HG02763 (cell line): Measurements from ENCODE around the gene SIT1.

Source experiments
- ATAC-seq: cut with Tn5 transposase; IDR thresholded peaks from one replicate; pipeline ENCODE4 v1.9.1; 2021; ENCODE audit warnings: mild to moderate bottlenecking, moderate library complexity; ENCODE audit not compliant: unreplicated experiment

SIT1 gene, protein sequence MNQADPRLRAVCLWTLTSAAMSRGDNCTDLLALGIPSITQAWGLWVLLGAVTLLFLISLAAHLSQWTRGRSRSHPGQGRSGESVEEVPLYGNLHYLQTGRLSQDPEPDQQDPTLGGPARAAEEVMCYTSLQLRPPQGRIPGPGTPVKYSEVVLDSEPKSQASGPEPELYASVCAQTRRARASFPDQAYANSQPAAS

DNA sequence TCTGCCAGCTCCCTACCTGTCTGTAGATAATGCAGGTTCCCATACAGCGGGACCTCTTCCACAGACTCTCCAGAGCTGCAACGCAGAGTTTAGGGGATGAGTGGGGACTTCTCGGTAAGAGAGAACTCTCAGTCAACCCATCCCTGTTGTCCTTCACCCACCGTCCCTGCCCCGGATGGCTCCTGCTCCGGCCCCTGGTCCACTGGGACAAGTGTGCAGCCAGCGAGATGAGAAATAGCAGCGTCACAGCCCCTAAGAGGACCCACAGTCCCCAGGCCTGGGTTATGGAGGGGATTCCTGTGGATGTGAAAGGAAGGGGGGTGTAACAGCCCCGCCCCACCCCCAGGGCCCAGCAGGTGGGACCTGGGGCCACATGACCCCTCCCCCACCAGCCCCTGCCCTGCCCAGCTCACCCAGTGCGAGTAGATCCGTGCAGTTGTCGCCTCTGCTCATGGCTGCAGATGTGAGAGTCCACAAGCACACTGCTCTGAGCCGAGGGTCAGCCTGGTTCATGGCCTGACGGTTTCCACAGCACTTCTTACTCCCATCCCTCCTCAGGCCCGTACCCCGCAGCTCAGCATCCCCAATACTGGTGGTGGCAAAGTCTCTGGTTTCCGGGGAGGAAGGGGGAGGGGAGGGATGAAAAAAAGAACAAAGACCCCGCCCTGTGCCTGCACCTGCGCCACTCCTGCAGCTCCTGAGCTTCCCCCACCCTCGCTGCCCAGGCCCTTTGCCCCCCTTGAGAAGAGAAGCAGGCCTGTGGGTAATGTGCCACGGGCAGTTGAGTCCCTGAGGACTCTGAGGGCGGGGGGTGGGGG lies at the start of gene SIT1:
Gene SIT1, minus strand, starts transcription at position 591 of the 818 bp plus-strand sequence. Its CDS starts 78 bp downstream, at position 513.
- no peak for ATAC-seq

DNA sequence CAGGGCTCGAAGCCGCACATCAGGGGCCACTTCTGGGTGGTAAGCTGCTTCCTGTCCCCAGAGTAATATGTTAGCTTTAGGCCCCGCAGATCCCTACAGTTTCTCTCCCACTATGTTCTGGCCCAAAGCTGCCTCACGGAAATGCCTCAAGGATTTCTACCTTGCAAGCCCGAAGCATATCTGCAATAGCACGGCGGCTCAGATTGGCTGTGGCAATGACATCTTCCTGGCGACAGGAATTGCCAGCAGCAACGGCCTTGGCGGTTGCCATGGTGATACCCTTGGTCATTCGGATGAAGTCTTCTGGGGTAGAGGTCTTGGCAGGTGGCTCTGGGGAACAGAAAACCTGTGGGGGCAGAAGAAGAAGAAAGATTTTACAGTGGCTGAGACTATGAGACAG lies 49.3 kb upstream of the SIT1 start:
- no peak for ATAC-seq

GRCh38 chr9:35698231-35698630 lies 47.5 kb upstream of the SIT1 start:
- no peak for ATAC-seq

DNA sequence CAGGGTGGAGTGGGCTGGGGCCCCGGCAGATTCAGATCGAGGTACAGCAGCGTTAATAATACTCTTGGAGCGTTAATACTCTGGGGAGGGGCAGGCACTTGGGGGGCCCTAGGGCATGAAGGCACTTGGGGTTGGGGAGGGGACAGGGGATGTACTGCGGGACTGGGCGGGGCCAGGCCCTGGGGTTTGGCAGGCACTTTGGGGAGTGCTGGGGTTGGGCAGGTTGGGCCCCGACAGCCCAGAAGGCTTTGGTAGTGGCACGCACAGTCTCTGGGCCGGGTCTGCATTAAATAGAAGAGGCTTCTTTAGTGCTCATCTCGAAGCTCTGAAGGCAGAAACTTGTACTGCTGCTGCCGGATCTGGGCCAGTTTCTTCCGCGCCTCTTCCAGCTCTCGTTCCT lies 46.8 kb upstream of the SIT1 start:
- no peak for ATAC-seq

DNA sequence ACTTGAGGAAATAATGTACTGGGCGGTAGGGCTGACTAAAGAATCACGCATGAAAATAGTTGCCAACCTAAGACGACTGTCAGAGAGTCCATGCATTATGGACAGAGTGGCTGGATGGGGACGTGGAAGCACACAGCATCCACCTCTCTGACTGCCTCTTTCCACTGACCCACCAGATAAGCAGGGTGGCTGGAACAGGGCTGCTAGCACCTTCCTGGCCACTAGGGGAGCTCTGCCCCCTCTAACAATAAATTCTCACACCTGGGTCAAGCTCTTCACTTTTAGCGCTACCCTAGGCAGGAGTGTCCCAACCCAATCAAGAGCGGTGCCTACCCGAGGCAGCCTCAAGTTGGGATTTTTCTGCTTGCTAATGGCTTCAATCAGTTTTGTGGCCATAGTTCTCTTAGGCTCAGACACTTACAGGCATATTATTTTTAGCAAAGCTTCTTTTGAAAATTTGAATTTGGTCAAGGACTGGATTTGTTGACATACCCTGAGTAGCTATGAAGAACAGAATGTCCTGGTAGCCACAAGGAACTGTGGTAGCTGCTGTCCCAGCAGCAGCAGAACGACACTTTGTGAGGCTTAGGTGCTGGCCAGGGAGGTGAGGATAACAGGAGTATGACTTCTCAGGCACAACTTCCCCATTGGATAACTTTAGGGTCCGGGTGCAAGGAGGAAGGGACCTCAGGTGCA lies 45.9 kb upstream of the SIT1 start:
- ATAC-seq, result no peak

- no peak for ATAC-seq
These were observed 45.2 kb upstream of the SIT1 start for GRCh38 chr9:35695943-35696401.

- no peak for ATAC-seq
These were observed 41.1 kb upstream of the SIT1 start for GRCh38 chr9:35691757-35692301.

- ATAC-seq, result no peak
These were observed 40.6 kb upstream of the SIT1 start for GRCh38 chr9:35691334-35691650.

DNA sequence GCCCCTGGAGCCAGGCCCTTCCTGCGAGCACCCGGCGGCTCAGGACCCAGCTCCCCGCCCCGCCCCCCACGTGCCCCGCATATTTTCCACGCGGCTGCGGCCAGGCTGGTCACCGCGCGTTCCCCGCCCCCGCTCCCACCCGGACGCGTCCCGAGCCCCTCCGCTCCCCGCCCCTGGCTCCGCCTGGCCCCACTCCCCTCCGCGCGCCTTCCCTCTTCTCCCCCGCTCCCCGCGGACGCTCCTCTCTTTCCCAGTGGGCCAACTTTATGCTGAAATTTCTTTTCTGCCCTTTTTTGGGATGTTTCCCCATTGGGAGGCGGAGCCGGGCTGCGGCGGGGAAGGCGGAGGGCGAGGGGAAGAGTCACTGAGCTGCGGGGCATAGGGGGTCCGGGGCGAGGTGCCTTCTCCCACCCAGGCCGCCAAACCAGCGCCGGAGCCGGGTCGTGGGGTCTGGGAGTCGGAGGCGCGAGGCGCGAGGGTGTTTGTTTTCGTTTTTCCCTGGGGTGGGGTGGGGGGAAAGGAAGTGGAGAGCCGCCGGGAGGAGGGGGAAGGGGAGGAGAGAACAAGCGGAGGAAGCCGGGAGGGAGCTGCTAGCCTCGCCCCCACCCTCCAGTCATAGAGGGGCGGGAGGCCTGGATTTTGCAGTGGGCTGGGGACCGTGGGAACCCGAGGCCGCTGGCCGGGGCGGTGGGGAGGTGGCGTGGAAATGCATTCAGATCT lies 40.0 kb upstream of the SIT1 start:
- no peak for ATAC-seq

GRCh38 chr9:35690294-35690613 lies 39.5 kb upstream of the SIT1 start:
- ATAC-seq, result no peak

DNA sequence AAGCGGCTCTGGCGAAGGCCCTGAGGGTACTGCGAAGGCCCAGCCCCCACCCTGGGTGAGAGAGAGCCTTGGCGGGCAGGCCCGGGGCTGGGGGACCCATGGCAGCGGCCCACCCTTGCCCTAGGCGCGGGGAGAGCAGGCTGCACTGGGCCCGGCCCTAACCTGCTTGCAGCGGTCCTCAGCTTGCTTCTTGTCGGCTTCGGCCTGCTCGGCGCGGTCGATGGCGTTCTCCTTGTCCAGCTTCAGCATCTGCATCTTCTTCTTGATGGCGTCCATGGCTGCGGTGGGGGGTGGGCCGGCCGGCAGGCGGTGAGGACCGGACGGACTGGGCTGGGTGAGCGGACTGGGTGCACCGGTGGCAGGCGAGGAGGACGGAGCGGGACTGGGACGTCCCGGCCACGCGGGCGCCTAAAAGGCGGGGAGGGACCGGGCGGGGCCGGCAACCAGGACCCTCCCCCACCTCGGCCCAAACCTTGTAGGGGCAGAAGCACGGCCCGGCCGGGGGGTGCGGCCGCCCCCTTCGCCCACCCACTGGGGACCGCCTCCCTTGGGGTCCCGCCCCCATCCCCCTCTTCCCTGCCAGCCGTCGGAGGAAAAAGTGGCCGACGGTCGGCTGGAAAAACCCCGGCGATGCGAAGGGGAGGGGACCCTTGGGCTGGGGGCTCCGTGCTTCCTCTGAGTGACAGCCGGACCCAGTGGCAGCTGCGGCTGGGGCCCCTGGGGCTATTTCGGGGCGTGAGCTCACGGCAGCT lies 39.0 kb upstream of the SIT1 start, which contains the start of gene TPM2:
Gene TPM2, minus strand, starts transcription at position 384 of the 752 bp plus-strand sequence. Its CDS starts 108 bp downstream, at position 276.
- ATAC-seq, result no peak

- no peak for ATAC-seq
These were observed 38.1 kb upstream of the SIT1 start for GRCh38 chr9:35688558-35689541.

DNA sequence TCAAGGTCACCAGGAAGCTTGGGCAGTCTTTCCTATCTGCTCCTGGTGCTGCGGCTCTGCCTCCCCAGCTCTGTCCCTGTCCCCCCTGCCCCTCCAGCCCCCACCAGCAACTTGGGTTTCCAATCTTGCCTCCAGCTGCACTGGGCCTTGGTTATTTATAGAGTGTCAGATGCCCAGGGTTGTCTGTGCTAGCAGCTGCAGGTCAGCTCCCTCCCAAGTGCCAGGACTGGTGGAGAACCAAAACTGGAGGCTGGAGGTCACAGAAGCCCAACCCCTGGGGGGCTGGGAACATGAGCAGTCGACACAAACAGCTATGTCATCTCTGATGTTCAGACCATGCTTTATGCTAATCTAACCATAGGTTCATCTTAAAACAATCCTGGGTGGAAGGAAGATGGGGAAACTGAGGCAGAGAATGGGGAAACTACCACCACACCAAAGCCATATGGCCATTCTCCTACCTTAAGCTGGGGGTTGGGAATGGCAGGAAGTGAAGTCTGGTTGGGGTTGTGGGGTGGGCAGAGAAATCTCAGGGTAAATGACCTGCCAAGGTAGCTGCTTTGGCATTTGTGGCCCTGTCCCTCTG lies 37.3 kb upstream of the SIT1 start:
- ATAC-seq, result no peak

- no peak for ATAC-seq
These were observed 36.6 kb upstream of the SIT1 start for GRCh38 chr9:35687306-35687705.

GRCh38 chr9:35686222-35687203 lies 35.8 kb upstream of the SIT1 start:
- no peak for ATAC-seq

GRCh38 chr9:35685506-35685905 lies 34.8 kb upstream of the SIT1 start:
- no peak for ATAC-seq

DNA sequence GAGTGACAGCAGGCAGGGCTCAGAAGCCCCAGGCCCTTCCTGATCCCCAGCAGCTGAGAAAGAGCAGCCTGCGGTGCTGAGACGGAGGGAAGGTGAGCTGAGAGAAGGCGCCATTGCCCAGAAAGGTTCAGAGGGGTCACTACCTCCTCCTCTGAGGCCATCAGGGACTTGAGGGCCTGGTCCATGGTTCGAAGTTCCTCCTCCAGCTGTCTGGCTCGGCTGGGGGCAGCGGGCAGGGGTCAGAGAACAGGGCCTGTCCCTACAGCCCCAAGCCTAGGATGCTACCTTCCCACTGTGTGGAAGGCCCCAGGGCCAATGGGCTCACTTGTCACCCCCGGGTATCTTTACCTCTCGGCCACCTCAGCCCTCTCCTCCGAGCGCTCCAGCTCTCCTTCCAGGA lies 34.2 kb upstream of the SIT1 start:
- ATAC-seq, result no peak

DNA sequence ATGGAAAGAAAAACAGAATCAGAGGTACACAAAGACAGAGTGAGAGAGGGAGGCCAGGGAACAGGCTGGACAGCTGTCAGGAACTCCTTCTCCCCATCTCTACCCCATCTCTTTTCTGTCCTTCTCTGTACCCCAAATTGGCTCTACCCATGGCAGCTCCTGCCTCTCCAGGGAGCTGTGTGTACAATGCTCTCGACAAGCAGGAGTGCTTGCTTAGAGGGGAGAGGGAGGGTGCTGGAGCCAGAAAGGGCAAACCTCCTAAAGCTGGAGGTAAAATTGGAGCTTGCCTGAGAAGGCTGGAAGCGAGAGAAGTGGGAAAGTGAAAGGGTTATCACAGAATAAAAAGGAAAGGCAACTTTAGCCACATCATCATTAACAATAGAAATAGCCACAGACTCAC lies 32.6 kb upstream of the SIT1 start:
- ATAC-seq, result no peak
